Adrenal gland (tissue), 5 donors: Measurements from ENCODE around the gene PHF13.
"Not testable (repeated sequence)": the region's sequence is repeated elsewhere in the genome, so short reads cannot be mapped to it uniquely, and the experiment has no call there.

Source experiments
- CTCF ChIP-seq, 6 experiments: fragments of 450-650 bp in 4 of 6; fragments of 200-600 bp in 2 of 6; sonication (generic) in 1 of 6; IDR thresholded peaks; 1 replicate in 5 of 6; 2 replicates in 1 of 6; pipeline versions ENCODE4 v1.5.1 to v1.8.0; 2016 to 2021; ENCODE audit warnings: antibody characterized with exemption in 6 of 6, mild to moderate bottlenecking in 2 of 6, moderate library complexity in 1 of 6
- POLR2A ChIP-seq, 2 donors: fragments of 450-650 bp; IDR thresholded peaks; one replicate each; pipeline ENCODE4 v1.6.1; 2017; ENCODE audit warnings: antibody characterized with exemption in 2 of 2, mild to moderate bottlenecking in 2 of 2, moderate library complexity in 1 of 2
- donor health status: DM: no; HTN: no; CAD: no.

- TF ChIP-seq CTCF, POLR2A (IDR thresholded peaks at IDR 0.05): not testable (repeated sequence)
Observed at GRCh38 chr1:6662468-6662867, 48.9 kb downstream of the PHF13 start.
